HL-60 (cell line): ENCODE results near the gene MAP3K14.

ENCODE experiments used
- CTCF ChIP-seq: IDR thresholded peaks from one replicate; pipeline ENCODE4 v1.5.1; 2011; ENCODE audit warnings: low read length, control low read depth, inconsistent platforms; ENCODE audit not compliant: insufficient read depth
- POLR2AphosphoS5 ChIP-seq: IDR thresholded peaks from 2 replicates; pipeline ENCODE4 v1.6.1; 2012; ENCODE audit warnings: low read depth

- TF ChIP-seq CTCF (no peak), POLR2AphosphoS5 (no peak)
Observed at GRCh38 chr17:45326626-45327025, 9.8 kb upstream of the MAP3K14 start.
